Peyer's patch (tissue), 4 donors: ENCODE measurements around the gene COX6A2.

Experiments
- CTCF ChIP-seq, 6 experiments: fragments of 450-650 bp in 4 of 6; fragments of 200-600 bp in 2 of 6; sonication (generic) in 1 of 6; IDR thresholded peaks; one replicate each; pipeline ENCODE4 v1.5.1; 2017 to 2019; ENCODE audit warnings: antibody characterized with exemption in 6 of 6, mild to moderate bottlenecking in 3 of 6, moderate library complexity in 1 of 6
- POLR2A ChIP-seq, 2 donors: fragments of 450-650 bp; IDR thresholded peaks; one replicate each; pipeline ENCODE4 v1.5.1; 2017; ENCODE audit warnings: antibody characterized with exemption in 2 of 2, mild to moderate bottlenecking in 2 of 2, moderate library complexity in 2 of 2

GRCh38 chr16:31421587-31421986 is 6.6 kb downstream of the COX6A2 start:
- no peak for TF ChIP-seq POLR2A (IDR thresholded peaks at IDR 0.05)
- no peak for TF ChIP-seq CTCF (IDR thresholded peaks at IDR 0.05)
